Measurements from ENCODE around the gene PLAGL1.
"Not testable (repeated sequence)": the region's sequence is repeated elsewhere in the genome, so short reads cannot be mapped to it uniquely, and the experiment has no call there.

PLAGL1 gene

DNA sequence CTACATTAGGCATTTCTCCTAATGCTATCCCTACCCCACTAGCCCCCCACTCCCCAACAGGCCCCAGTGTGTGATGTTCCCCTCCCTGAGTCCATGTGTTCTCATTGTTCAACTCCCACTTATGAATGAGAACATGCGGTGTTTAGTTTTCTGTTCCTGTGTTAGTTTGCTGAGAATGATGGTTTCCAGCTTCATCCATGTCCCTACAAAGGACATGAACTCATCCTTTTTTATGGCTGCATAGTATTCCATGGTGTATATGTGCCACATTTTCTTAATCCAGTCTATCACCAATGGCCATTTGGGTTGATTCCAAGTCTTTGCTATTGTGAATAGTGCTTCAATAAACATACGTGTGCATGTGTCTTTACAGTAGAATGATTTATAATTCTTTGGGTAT is 1.6 kb upstream of the PLAGL1 start:
- not testable (repeated sequence) for DNase-seq (ENCODE audit: low read depth)

DNA sequence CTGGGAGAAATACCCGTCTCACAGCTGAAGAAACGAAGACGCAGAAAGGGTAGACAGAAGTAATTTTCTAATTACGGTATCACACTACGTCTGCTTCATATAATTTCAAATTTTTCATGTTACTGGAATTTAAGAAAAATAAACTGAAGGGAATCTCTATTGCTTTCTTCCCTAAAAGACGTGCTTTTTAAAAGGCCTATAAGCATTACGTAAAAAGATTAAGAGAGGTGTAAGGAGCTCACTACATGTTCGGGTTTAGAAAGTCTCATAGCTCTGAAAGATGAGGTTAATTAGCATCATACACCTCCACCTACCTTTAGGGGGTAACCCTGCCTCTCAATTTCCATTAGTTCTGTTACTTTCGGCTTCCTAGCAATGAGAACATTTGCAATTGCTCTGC is 787 bp upstream of the PLAGL1 start:
- no peak for DNase-seq (ENCODE audit: low read depth)

DNA sequence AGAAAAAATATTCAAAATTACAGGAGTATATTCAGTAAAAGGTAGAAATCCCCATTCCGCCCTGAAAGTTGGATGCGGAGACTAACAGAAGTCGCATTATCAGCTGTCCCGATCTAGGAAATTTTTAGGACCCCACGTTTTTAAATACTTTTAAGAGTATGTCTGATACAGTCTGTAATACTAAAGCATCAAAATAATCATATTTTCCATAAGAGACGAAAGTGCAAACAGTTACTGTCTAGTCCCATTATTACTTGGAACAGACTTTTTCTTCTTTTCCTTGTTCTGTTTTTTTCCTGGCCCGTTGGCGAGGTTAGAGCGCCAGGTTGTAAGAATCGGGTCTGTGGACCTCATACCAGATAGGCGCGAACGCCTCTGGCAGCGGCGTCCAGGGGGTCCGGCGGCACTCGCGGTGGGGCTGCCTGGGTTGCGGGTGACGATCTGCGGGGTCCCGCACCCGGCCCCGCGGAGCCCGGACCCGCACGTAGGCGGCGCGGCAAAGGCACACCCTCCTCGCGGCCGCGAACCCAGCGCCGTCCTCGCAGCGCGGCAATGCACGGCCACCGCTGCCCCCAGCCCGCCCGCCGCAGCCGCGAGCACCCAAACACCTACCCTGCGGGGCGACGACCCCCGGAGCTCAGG is 460 bp downstream of the PLAGL1 start:
- DNase-seq (ENCODE audit: low read depth), result no peak

DNA sequence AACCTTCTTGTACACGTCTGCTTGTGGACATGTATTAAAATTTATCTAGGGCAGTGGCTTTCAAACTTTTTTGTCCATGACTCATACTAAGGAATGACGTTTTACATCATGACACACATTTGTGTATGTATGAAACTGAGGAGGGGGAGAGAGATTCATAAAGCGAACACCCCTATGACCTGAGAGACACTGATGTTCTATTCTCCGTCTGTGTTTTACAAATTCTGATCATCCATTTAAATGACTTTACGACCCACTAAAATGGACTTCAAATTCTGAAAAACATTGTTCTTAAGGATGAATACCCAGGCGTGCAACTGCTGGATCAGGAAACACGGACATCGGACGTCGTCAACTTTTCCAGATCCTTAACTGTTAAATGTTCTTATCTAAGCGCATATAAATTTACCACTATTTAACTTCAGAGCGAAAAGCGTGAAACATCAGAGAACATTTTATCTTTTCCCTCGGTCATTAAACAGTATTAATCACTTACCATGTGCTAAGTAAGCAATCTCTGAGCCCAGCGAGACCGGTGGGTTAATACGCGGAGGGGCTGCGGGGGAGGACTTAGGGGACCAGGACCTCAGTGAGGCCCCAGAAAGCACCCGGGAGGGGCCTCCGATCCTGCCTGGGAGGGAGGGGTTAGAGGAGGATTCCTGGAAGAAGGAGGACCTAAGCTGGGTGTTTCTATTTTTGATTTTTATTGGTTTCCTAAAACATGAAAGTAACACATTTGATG is 1.2 kb downstream of the PLAGL1 start:
- DNase-seq (ENCODE audit: low read depth), result no peak

DNA sequence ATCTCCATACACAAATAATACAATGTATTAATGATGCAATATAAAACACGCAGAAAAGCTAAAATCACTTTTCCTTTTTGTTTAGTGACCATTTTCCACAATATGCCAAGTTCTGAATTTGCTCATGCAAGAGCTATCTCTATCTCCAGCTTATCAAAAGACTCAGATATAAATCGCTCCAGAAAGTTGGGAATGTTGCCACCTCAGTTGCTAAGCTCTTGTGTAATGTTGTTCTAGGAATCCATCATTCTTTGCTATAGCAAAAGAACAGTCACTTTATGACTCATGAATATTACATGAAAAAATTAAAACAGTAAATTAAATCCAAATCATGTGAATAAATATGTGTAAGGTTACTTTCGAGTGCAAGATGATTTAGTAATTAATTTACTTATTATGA is 8.7 kb downstream of the PLAGL1 start:
- no peak for DNase-seq (ENCODE audit: low read depth)

DNA sequence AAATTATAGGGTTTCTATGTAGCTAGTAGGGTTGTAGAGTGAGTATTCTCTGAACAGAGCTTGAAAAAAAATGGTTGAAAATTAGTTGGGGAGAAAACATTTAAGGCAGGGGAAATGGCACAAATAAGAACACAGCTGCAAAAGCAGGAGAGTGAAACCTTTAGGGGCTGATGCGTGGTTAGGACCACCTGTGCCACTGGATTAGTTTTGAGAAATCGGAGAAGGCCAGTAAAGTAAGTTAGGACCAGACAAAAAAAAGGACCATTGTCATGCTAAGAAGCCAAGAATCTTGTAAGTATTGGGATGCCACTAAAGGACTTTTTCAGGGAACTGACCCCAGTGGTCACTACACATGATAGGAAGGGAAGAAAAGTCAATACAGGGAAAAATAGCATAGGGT is 9.4 kb downstream of the PLAGL1 start:
- no peak for DNase-seq (ENCODE audit: low read depth)

DNA sequence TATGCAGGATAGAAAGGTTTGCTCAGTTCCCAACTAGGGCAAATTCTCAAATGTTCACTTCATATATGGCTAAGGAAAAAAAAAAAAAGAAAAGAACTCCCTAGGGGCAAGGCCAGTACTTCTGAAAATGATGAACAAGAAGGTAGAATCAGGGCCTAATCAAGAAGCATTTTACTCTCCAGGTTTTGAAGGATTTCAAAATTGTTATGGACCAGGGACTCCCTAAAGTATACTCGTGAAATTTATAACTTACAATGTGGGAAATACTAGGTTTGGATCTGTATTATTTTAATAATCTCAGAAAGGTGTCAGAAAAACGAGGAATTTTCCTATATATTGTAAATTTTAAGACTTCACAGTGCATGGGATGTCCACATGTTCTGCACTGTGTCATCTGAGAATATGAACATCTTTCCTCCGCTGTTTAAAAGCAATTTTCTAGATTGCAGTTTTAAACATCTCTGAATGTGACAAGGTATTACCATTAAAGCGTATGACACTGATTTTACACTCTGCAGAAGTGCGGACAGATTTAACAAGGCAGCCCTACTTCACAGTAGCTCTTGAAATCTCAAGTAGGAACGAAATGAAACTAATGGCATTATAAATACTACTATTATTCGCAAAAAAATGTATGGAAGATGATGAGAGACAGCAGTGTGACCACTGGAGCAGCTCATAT is 14.0 kb downstream of the PLAGL1 start:
- no peak for DNase-seq (ENCODE audit: low read depth)

DNA sequence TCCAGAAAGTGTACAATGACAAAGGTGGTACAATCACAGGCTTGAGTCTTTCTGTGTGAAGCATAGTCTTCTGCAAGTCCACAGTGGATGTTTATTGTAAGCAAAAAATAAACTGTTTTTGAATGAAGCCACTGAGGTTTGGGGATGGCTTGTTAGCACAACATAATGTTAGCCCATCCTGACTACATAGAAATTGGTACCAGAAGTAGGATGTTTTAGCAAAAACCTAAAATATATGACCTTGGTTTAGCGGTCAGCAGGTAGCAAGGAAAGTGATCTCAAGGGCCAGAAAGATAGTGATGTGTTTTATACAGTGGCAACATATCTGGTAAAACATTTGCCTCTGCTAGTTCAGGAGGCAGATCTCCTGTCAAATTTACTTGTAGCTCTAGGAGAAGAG is 15.8 kb downstream of the PLAGL1 start:
- DNase-seq (ENCODE audit: low read depth), result no peak

DNA sequence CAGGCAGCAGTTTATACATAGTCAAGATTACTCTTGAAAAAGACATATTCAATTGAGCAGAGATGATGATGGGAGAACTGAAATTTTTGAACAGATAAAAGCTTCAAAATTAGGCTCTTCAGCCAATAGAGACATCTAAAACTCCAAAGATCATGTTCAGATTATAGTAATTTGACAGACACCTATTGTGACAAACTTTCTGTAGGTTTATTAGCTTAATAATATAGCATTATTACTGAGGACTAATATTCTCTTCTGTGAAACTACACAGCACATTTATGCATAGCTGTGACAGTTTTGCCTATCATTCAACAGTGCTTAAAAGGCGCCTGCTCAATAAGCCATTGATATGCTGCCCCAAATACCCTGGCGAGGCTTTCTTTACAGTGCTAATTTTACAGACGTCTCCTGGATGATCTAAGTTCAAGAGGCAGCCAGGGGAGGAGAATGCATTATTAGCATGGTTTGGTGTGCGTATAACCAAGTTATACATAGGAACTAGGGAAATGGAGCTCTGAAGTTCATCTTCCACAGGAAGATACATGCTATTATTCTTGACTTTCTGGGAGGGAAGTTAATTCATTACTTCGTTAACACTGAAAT is 21.5 kb downstream of the PLAGL1 start:
- DNase-seq (ENCODE audit: low read depth), result no peak

DNA sequence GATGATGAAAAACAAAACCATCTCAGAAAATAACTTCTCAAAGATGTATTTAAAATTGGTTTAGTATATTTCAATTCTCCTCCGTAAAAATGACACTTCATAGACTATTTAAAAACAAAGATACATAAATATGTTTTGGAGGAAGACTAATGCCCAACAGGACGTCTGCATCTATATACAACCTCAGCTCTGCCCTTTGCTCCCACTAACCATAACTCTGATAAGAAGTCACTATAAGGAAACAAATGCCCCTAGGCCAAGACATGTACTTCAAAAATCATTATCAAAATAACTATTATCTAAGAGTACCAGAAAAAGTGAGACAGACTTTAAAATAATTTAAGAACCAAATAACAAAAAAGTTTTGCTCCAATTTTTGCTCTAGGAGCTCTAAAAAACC is 23.4 kb downstream of the PLAGL1 start:
- no peak for DNase-seq (ENCODE audit: low read depth)

DNA sequence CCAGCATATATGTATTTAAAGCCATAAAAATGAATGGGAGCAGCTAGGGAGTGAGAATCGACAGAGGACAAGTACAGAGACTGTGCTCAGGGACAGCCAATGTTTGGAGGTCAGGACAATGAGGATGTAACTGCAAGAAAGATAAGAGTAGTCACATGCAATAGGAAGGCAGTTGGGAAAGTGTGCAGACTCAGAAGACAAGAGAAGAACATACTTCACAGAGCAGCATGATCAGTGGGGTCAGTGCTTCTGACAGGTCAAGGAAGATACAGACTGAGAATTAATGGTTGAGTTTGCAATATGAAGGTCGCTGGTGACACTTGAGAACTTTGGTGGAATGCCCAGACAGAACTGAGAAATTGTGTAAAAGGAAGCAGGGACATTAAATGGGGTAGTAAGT is 25.1 kb downstream of the PLAGL1 start:
- no peak for DNase-seq (ENCODE audit: low read depth)

DNA sequence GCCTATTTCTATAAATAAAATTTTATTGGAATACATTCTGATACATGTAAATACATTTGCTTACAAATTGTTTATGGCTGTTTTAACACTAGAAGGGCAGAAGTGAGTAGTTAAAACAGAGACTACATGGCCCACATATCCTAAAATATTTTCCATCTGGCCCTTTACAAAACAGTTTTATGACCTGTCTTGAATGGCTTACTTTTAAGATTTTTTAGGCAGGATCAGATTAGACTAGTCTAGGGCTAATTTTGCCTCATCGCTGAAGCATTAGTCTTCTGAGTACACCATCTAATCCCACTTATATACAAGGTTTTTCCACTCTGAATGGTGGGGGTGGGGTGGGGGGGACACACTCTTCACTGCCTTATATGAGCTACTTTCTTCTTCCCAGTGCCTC is 27.1 kb downstream of the PLAGL1 start:
- DNase-seq (ENCODE audit: low read depth), result no peak

DNA sequence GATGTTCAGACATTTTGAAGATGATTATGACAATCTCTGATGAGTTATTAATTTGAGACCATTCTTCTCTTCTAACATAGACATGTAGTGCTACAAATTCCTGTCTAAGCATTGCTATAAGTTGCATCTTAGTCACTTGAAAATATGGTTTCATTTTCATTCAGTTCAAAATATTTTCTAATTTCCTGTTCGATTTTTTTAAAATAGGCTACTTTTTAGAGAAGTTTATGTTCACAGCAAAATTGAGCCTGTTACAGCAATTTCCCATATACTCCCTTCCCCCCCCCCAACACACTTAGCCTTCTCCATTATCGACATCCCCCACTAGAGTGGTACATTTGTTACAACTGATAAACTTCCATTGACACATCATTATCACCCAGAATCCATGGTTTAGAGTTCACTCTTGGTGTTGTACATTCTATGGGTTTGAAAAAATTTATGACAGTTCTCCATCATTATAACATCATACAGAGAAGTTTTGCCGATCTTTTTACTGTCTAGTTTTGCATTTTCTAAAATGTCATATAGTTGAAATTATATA is 31.2 kb downstream of the PLAGL1 start:
- no peak for DNase-seq (ENCODE audit: low read depth)

DNA sequence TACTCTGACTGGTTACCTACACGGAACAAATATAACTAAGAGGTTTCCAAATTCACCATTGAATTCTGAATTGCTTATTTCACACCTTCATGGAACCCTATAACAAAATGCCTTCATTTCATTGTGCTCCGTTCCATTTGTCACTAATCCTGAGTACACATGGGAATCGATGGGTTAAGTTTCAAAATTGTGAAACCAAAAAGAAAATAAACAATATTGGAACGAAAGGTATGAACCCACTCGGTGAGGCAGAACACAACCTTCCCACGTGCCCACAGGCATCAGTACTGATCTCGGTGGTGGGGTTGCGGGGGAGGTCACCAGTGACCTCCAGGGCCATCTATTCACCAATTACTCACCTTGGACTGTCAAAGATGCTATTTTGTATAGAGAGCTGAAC is 34.0 kb downstream of the PLAGL1 start:
- no peak for DNase-seq (ENCODE audit: low read depth)

DNA sequence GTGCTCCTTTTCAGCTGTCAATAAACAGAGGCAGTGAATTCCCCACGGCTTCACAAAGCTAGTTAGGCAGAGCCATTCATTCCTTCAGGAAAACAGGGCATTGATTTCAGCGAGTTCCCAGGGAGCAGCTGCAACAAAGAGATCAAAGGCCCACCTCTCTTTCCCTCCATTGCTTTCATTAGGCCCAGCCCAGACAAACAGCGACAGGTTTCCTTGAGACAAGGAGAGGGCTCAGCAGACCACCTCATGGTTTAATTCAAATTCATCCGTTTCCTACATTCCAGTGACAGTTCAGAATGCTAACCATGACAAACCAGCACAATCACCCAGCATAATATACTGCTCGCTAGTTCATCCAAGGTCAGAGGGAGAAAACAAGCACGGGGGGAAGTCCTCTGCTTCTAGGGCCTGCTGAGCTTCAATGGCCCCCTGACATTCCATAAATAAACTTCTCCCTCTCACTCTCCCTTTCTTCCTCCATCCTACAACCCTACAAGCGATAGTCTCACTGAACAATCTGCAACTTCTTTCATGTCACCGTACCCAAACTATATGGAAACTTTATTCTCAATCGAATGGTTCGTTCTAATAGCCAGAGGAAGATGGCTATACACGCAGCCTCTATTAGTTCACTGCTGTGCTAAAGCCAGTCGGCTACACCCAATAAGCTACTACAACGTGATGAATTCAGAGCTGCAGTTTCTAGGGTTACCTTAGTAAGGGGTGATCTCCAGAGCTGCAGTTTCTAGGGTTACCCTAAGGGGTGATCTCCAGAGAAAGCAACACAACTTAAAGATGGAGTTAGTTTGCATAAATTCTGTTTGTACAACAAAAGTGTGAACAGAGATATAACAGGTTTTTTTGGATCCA is 34.7 kb downstream of the PLAGL1 start:
- DNase-seq (ENCODE audit: low read depth), result no peak

DNA sequence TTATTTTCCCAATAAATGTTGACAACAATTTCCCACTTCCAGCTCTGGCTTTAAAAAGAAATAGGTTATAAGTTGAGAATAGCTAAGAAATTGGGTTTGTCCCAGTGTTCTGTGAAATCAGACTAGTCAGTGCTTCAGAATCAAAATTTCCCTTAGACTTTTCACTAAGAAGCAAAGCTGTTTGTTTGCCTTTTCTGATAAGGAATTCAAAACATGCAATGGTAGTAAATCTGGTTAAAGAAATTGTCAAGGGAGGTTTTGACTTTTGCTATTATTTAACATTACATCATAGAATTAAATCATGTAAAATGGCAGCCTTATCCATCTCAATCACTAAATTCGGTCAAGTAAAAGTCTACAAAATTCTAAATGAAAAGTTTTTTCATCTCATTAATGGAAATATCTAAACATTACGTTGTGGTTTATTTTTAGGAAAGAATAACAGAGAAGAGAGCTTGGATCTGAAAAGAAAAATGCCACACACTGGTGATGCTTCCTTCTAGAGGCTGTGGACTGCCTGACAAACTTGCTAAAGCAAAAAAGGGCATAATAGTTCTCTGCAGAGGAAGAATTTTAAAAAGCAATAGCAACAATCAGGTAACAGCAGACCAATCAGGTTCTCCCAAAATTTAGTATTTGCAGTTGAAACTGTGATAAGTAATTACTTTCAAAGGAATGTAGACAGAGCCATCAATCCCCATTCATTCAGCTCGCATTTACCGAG is 36.4 kb downstream of the PLAGL1 start:
- DNase-seq (ENCODE audit: low read depth), result no peak

DNA sequence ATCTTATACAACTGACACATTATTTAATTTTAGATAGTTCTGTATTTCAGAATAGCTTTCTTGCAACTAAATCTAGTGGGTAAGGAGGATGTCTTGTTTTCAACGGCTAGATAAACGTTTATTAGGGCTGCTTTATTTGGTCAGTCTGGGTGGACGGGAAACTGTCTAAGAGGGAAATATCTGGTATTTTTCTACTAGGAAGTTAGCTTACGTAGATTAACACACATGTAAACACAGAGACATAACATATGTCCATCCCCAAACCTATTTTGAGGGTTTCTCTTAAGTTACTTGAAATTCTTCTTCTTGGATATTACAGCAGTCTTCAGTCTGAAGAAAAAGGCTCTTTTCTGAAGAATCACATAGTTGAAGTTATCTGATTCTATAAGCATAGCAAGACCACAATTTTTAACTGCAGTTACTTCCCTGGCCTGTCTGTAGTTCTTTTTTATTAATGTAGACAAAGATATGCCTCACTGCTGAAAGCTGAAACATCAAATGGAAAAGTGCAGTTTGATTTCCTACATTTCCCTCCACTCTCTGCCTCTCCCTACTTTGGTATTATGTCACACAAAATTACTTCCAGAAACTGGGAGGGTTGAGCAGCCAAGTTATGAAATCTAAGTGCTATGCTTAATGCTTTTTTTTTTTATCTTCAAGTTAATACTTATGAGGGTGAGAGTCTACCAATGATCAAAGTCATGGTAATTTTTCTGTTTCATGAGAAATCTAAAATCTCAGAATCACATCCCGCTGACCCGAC is 37.4 kb downstream of the PLAGL1 start:
- DNase-seq (ENCODE audit: low read depth), result no peak

DNA sequence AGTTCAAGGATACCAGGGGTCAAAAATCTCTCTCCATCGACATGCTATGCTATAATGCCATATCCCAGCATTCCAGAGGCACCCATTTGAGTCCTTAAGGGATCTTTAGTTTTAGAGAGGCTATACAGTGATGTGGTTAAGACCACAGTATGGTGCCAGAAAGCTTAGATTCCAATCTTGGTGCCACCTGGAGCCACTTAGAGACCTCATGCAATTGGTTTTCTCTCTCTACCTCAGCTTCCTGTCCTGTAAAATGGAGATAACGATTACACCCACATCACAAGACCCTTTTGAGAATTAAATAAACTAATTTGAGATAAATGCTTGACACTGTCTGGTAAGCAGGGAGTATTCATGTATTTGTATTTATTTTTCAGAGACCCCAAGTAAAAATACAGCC is 39.0 kb downstream of the PLAGL1 start:
- DNase-seq (ENCODE audit: low read depth), result peak; percentile 41

DNA sequence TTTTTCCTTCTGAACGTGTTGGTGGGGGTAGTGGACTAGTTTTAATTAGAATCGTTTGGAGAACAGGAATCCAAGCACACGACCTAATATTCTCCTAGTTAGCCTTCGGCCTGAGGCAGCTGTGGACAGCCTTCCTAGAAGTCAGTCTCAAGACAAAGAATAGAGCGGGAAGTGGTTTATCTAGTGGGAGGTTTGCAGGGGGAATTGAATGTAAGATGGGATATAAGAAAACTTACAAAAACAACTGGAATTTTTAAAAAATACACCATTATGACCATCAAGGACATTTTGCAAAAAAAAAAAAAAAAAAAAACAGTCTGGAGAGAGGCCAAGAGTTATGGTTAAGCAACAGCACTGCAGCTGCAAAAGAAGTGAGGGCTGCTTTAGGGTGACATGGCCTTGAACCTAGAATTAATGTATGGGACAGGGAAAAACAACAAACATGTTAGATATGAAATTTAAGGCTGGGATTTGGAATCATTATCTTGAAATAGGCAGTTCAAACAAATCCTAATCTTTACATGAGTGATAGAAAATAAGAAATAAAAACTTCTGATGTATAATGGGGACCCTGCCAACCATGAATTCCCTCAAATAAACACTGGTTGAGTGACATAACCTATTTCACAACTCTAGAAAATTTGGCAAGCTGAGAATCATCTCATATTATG is 40.2 kb downstream of the PLAGL1 start:
- no peak for DNase-seq (ENCODE audit: low read depth)

DNA sequence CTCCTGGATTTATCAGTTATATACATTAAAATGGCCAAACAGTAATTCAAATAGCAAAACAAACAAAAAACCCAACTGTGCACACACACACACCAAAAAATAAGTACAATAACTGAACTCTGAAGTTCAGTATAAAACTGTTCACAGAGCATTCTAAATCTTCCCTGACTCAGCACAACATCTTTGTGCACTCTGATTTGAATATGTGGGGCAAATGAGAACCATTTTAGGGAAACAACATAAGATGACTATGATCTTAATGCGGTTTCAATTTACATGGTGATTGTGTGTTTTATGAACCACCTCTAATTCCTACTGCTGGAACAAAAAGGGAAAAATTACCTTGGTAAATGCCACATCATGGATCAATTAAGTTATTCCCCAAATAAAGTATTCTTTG is 41.7 kb downstream of the PLAGL1 start:
- DNase-seq (ENCODE audit: low read depth), result no peak

Data from CMK (cell line).